NOMO-1 treated with dmso at 0.1 percent for 144 hours (cell line): Measurements from ENCODE around the gene XRN1.

ENCODE experiments used
- DNase-seq: peaks from one replicate; lab custom pipeline; 2025; ENCODE audit not compliant: unreplicated experiment; lab: John Stamatoyannopoulos, UW

The XRN1 gene

DNA sequence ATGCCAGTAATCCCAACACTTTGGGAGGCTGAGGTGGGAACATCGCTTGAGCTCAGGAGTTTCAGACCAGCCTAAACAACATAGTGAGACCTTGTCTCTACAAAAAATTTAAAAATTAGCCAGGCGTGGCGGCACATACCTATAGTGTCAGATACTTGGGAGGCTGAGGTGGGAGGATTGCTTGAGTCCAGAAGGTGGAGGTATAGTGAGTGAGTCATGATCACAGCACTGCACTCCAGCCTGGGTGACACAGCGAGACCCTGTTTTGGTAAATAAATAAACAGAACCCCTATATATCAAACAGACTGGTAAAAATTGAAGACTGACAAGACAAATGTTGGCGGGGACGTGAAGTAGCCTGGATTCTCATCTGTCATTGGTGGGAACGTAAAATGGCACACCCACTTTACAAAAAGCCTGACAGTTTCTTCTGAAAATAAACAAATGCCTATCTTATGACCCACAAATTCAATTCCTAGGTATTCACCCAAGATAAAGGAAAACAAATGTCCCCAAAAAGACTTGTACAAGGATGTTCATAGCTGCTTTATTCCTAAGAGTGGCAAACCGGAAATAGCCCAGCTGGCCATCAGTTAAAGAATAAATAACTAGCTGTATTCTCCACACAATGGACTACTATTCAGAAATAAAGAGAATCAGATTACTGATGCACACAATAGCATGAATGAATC lies 175.5 kb downstream of the XRN1 start:
- DNase-seq = no peak

DNA sequence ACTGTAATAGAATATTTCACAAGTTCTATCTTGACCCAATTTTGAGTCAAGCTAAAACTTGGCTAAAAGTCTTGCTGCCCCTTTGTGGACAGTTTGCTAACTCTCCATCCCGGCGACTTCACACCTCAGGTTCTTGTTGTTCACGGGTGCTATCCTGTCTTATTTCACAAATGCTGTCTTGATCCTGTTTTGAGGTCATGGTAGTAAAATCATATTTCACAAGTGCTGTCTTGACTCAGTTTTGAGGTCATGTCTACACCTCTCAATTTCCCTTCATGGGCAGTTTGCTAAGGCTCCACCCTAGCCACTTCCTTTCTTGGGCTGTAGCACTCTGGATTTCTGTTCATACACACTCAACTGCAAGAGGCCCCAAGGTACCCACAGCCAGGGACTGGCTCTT lies 177.4 kb downstream of the XRN1 start:
- DNase-seq = peak; percentile 95

DNA sequence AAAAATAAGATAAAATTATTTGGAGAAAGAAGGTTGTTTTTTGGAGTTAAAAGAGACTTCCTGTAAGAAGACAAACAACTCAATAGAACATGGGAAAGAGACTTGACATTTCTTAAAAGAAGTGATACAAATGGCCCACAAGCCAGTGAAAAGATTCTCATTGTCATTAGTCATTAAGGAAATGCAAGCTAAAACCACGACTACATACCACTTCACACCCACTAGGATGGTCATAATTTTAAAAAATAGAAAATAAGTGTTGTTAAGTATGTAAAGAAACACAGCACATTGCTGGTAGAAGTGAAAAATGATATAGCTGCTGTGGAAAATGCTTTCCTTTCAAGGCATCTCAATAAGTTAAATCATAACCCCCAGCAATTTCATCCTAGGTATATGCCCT lies 178.1 kb downstream of the XRN1 start:
- no peak for DNase-seq

DNA sequence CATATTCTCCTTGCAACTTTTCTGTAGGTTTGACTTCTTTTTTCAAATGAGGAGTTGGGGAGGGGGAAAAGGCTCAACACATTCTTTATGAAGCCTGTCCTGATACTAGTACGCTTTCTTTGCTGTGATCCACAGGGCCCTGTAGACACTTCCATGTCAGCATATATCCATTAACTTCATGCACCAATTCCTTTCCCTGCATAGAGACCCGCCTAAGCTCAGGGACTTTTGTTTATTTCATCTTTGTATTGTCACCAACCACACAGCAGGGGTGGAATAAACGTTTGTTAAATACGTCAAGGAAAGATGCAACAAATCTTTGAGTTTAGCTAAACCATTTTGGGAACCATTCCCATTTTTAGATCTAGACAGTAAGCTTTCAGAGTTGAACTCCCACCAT lies 179.4 kb downstream of the XRN1 start:
- DNase-seq = no peak

DNA sequence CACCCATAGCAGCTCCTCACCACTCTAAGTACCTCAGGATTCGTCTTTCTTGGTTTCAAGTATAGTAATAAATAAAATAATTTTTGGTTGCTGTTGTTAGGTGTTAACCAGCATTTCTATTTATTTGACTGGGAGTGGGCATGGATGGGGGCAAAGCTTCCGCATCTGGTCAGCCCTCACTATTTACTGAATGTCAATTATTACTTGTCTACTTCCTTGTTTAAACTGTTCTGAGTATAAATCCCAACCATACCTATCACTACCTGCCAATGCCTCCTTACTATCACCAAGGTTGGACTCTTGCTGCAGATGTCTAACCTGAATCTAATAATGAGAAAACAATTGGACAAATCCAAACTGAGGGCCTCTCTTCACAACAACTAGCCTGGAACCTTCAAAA lies 180.6 kb downstream of the XRN1 start:
- no peak for DNase-seq

DNA sequence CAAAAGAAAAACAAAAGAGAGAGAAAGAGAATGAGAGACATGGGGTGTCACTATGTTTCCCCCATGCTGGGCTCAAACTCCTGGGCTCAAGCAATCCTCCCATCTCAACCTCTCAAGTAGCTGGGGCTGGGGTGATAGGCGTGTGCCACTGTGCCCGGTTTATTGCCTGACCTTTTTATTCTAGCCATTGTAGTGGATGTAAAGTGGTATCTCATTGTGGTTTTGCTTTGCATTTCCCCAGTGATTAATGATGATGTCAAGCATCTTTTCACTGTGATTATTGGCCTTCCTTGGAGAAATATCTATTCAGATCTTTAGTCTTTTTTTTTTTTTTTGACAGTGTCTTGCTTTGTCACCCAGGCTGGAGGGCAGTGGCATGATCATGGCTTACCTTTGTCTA lies 184.7 kb downstream of the XRN1 start:
- DNase-seq = peak; percentile 21

DNA sequence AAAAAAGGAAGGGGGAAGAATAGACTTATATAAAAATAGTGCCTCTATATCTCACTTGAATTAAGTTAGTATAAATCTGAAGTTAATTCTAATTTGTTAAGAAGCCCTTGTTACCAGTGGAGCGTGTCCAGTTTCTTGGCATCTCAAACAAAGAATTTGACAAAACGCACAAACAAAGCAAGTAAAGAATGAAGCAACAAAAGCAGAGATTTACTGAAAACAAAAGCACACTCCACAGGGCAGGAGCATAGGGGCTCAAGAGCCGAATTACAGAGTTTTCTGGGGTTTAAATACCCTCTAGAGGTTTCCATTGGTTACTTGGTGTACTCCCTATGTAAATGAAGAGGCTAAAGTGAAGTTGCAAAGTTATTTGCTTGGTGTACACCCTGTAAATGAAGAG lies 188.5 kb downstream of the XRN1 start:
- DNase-seq = no peak

DNA sequence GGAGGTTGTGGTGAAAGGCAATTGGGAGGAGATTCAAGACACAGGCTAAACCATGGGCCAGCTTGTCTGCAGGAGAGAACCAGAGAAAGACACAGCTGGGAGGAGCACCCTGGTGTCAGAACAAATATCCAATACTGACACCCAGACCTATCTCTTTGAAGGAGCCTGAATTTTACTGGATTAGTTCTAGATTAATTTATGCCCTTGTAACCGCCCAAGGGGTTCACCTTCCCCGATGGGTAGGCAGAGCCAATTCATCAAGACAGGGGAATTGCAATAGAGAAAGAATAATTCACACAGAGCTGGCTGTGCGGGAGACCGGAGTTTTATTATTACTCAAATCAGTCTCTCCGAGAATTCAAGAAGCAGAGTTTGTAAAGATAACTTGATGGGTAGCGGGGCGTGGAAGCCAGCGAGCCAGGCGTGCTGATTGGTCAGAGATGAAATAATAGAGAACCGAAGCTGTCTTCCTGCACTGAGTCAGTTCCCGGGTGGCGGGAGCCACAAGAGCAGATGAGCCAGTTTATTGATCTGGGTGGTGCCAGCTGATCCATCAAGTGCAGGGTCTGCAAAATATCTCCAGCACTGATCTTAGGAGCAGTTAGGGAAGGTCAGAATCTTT lies 191.0 kb downstream of the XRN1 start:
- DNase-seq = no peak
